ENCODE measurements around the gene LIN28B.

Gene LIN28B

GRCh38 chr6:105015482-105015881 lies 58.6 kb downstream of the LIN28B start:
- H3K4me3 ChIP-seq (ENCODE audit: low read depth, low read length): no peak overlapping the region
- DNase-seq (ENCODE audit: low read depth): peak; percentile 82
- no peak for TF ChIP-seq CTCF (conservative IDR thresholded peaks at IDR 0.05; ENCODE audit: low read depth, low read length)

GRCh38 chr6:105019285-105019684 lies 62.4 kb downstream of the LIN28B start:
- TF ChIP-seq CTCF (conservative IDR thresholded peaks at IDR 0.05; ENCODE audit: low read depth, low read length): no peak
- no peak overlapping the region for H3K4me3 ChIP-seq (ENCODE audit: low read depth, low read length)
- DNase-seq (ENCODE audit: low read depth): no peak

- DNase-seq (ENCODE audit: low read depth): no peak
Measured at GRCh38 chr6:105021399-105021798, 64.5 kb downstream of the LIN28B start.

GRCh38 chr6:105022416-105022815 lies 65.5 kb downstream of the LIN28B start:
- DNase-seq (ENCODE audit: low read depth): no peak
- no peak for TF ChIP-seq CTCF (conservative IDR thresholded peaks at IDR 0.05; ENCODE audit: low read depth, low read length)
- no peak overlapping the region for H3K4me3 ChIP-seq (ENCODE audit: low read depth, low read length)

More at GRCh38 chr6:105021399-105021798, 64.5 kb downstream of the LIN28B start:
- H3K4me3 ChIP-seq (ENCODE audit: low read depth, low read length): no peak overlapping the region
- TF ChIP-seq CTCF (conservative IDR thresholded peaks at IDR 0.05; ENCODE audit: low read depth, low read length): no peak

- no peak overlapping the region for H3K4me3 ChIP-seq (ENCODE audit: low read depth, low read length)
- TF ChIP-seq CTCF (conservative IDR thresholded peaks at IDR 0.05; ENCODE audit: low read depth, low read length): no peak
- no peak for DNase-seq (ENCODE audit: low read depth)
Measured at GRCh38 chr6:105024803-105025202, 67.9 kb downstream of the LIN28B start.

- H3K4me3 ChIP-seq (ENCODE audit: low read depth, low read length): no peak overlapping the region
- DNase-seq (ENCODE audit: low read depth): no peak
- TF ChIP-seq CTCF (conservative IDR thresholded peaks at IDR 0.05; ENCODE audit: low read depth, low read length): no peak
Measured at GRCh38 chr6:105028898-105029297, 72.0 kb downstream of the LIN28B start.

GRCh38 chr6:105029581-105029980 lies 72.7 kb downstream of the LIN28B start:
- H3K4me3 ChIP-seq (ENCODE audit: low read depth, low read length): no peak overlapping the region
- no peak for DNase-seq (ENCODE audit: low read depth)
- no peak for TF ChIP-seq CTCF (conservative IDR thresholded peaks at IDR 0.05; ENCODE audit: low read depth, low read length)

Data from choroid plexus epithelial cell (primary cell).